Mammary epithelial cell (primary cell): ENCODE results near the gene RNASE1.

Source experiments
- EZH2 ChIP-seq: IDR thresholded peaks from 2 replicates; pipeline ENCODE4 v1.6.1; 2012; ENCODE audit warnings: low read length, inconsistent platforms, borderline replicate concordance
- TF ChIP-seq, protein P1 (sequence below), 2 donors: IDR thresholded peaks in 1 of 2; conservative IDR thresholded peaks in 1 of 2; 2 replicates each; pipeline ENCODE4 v1.5.1; 2011 to 2012; ENCODE audit warnings: inconsistent platforms in 2 of 2, low read length in 2 of 2, mild to moderate bottlenecking in 2 of 2, control low read depth in 1 of 2, low read depth in 1 of 2; ENCODE audit not compliant: insufficient read depth in 1 of 2; ENCODE audit errors: extremely low read depth in 1 of 2

GRCh38 chr14:20781803-20782202, 20.8 kb downstream of the RNASE1 start:
- TF ChIP-seq, protein P1, sequence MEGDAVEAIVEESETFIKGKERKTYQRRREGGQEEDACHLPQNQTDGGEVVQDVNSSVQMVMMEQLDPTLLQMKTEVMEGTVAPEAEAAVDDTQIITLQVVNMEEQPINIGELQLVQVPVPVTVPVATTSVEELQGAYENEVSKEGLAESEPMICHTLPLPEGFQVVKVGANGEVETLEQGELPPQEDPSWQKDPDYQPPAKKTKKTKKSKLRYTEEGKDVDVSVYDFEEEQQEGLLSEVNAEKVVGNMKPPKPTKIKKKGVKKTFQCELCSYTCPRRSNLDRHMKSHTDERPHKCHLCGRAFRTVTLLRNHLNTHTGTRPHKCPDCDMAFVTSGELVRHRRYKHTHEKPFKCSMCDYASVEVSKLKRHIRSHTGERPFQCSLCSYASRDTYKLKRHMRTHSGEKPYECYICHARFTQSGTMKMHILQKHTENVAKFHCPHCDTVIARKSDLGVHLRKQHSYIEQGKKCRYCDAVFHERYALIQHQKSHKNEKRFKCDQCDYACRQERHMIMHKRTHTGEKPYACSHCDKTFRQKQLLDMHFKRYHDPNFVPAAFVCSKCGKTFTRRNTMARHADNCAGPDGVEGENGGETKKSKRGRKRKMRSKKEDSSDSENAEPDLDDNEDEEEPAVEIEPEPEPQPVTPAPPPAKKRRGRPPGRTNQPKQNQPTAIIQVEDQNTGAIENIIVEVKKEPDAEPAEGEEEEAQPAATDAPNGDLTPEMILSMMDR (conservative IDR thresholded peaks at IDR 0.05 in 1 of 2, IDR thresholded peaks at IDR 0.05 in 1 of 2; ENCODE audit: extremely low read depth in 1 of 2, insufficient read depth in 1 of 2, low read depth in 1 of 2, low read length in 2 of 2), result no peak
- TF ChIP-seq EZH2, result no peak
